ENCODE measurements around the gene TCF4.

GRCh38 chr18:55543130-55543704 lies 44.8 kb downstream of the TCF4 start:
- TF ChIP-seq CTCF (IDR thresholded peaks at IDR 0.05) (no peak), POLR2A (IDR thresholded peaks at IDR 0.05) (no peak)
